HFFc6 (cell line): ENCODE results near the gene SLC44A3. TPM values are rescaled to one million over a fixed set of nuclear protein-coding genes. Genes with fewer than 3 reads are reported as not detected.

Experiments used
- DNase-seq: peaks from one replicate; pipeline ENCODE4 v3.0.0-alpha.2; 2018
- H3K27ac Mint-ChIP-seq: 2 replicates; pipeline ENCODE4 v1.8.0; 2020; ENCODE audit warnings: mild to moderate bottlenecking, mixed read lengths
- H3K27me3 Mint-ChIP-seq: 2 replicates; pipeline ENCODE4 v1.8.0; 2021; ENCODE audit warnings: mild to moderate bottlenecking, moderate library complexity, mixed read lengths; ENCODE audit not compliant: insufficient read depth
- H3K36me3 Mint-ChIP-seq: 2 replicates; pipeline ENCODE4 v1.8.0; 2021; ENCODE audit warnings: low read depth, mixed read lengths
- H3K4me1 Mint-ChIP-seq: 2 replicates; pipeline ENCODE4 v1.8.0; 2020; ENCODE audit warnings: low read depth, mixed read lengths
- H3K4me3 Mint-ChIP-seq: 2 replicates; pipeline ENCODE4 v1.8.0; 2020; ENCODE audit warnings: mild to moderate bottlenecking, moderate library complexity, mixed read lengths
- H3K9me3 Mint-ChIP-seq: 2 replicates; pipeline ENCODE4 v1.8.0; 2020; ENCODE audit warnings: mild to moderate bottlenecking, mixed read lengths
- total RNA-seq, 6 experiments: library from RNA; stranded (reverse); fragmentation: NEBNext Ultra II Directional; extraction: Animal tissue kit (Norgen Biotek cat#: 25700); gene quantifications; 2 replicates in 1 of 6; 3 replicates in 5 of 6; pipeline ENCODE4 v1.2.3, GENCODE V29; 2021
- TF ChIP-seq, protein P1 (sequence below): fragments of 200-600 bp; sonication (generic); IDR thresholded peaks from 2 replicates; pipeline ENCODE4 v1.5.0; 2021; ENCODE audit warnings: antibody characterized with exemption, mild to moderate bottlenecking

The SLC44A3 gene
- total RNA-seq, 6 experiments from 2014 or later = 0.62 to 1.8 (median 0.73) TPM

DNA sequence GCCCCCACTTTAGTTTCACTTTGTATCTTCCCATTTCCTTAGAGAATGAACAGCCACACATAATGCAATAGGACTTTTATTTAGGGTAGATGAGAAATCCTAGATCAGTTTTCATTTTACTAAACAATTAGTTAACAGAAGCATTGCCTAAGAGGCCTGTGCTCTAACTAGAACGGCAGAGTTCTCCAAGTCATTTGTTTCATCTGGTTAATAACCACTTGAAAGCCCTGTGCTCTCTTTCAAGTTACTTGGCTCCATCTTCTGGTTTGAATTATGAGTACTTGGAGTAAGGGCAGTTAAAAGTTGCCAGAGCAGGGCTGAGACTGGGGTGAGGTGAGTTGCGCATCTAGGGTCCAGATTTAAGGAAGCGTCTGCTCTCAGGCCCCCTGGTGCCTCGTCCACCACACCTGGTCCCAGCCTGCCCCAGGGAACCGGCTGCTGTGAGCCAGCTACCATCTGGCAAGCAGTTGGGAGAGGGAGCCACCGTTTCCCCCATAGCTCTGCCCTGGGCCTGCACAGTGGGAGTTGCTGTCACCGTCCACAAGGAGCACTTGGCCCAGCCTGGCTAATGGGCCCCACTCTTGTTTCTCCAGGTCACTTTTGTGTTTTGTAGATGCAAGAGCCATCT is 18.1 kb upstream of the SLC44A3 start:
- no peaks in the 10 kb centered on the region for H3K9me3 Mint-ChIP-seq
- DNase-seq = peak; percentile 86
- H3K36me3 Mint-ChIP-seq = no peaks in the 10 kb centered on the region
- H3K4me3 Mint-ChIP-seq = peak overlapping the region; percentile 86
- H3K4me1 Mint-ChIP-seq = peaks cover 75% of the 10 kb centered on the region
- no peaks in the 10 kb centered on the region for H3K27me3 Mint-ChIP-seq
- TF ChIP-seq, protein P1, sequence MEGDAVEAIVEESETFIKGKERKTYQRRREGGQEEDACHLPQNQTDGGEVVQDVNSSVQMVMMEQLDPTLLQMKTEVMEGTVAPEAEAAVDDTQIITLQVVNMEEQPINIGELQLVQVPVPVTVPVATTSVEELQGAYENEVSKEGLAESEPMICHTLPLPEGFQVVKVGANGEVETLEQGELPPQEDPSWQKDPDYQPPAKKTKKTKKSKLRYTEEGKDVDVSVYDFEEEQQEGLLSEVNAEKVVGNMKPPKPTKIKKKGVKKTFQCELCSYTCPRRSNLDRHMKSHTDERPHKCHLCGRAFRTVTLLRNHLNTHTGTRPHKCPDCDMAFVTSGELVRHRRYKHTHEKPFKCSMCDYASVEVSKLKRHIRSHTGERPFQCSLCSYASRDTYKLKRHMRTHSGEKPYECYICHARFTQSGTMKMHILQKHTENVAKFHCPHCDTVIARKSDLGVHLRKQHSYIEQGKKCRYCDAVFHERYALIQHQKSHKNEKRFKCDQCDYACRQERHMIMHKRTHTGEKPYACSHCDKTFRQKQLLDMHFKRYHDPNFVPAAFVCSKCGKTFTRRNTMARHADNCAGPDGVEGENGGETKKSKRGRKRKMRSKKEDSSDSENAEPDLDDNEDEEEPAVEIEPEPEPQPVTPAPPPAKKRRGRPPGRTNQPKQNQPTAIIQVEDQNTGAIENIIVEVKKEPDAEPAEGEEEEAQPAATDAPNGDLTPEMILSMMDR = peak; percentile 78
- H3K27ac Mint-ChIP-seq = peak overlapping the region; percentile 84

DNA sequence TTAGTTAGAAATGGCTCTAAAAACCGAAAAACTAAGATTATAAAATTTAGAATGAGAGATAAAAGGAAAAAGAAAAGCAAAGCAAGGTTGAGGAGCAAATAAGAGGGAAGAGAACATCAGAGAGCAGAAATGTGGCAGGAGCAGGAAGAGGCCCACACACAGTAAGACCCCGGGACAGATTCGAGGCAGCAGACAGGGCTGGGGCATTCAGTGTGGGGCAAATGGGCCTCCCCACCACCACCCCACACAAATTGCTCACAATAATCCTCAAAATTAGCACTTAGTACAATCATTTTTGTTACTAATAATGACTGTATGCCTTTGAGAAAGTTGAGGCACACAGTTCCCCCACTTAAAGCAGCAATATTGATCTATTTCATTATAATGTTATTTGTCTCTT is 17.1 kb upstream of the SLC44A3 start:
- Mint-ChIP-seq H3K27ac (peak overlapping the region; percentile 42; the same call in 1 of the 2 replicates), H3K4me3 (no peak overlapping the region), H3K27me3 (no peaks in the 10 kb centered on the region), H3K36me3 (no peaks in the 10 kb centered on the region), H3K4me1 (peaks cover 67% of the 10 kb centered on the region), H3K9me3 (no peaks in the 10 kb centered on the region)
- DNase-seq = no peak
- TF ChIP-seq, protein P1 = no peak

DNA sequence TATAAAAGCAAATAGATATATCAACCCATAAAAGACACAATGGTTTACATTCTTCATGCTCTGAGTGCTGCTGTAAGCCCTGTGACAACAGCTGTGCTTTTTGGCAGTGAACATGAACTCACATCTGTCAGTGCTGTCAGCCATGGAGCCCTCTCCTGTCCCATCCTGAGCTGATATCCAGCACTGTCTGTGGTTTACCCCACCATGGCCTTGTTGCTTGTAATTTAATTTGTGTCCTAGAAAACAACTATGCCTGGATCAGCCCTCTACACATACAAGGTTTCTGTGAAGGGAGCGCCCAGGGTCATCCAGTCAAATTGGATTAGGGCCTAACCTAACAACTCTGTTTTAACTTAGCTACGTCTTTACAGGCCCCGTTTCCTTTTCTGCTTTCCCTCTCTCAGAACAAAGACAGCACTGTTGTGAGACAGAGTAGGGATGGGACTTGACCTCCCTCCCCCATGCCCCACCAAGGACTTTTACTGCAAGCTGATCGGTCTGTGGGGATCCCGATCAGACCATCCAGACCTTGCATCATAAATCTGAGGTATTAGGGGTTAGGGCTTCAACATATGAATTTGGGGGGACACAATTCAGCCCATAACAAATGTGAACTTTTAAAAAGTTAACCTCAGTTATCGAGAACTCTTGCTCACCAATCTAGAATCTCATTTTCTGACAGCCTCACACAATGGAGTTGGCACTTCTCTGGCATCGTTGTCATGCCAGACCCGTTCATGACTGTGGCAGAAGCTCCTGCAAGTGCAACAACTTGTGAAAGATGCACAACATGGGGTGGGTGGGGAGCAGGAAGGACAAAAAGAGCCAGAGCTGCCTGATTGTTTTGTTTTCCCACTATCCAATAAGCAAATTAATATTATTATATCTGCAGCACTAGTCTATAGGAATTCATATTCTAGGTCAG is 16.4 kb upstream of the SLC44A3 start:
- H3K9me3 Mint-ChIP-seq = no peaks in the 10 kb centered on the region
- TF ChIP-seq, protein P1 = no peak
- peaks cover 60% of the 10 kb centered on the region for H3K4me1 Mint-ChIP-seq
- DNase-seq = no peak
- H3K4me3 Mint-ChIP-seq = no peak overlapping the region
- H3K36me3 Mint-ChIP-seq = no peaks in the 10 kb centered on the region
- H3K27me3 Mint-ChIP-seq = no peaks in the 10 kb centered on the region
- H3K27ac Mint-ChIP-seq = 0 out of 2 replicates have a peak overlapping the region, but pooled peaks have one; percentile 12

DNA sequence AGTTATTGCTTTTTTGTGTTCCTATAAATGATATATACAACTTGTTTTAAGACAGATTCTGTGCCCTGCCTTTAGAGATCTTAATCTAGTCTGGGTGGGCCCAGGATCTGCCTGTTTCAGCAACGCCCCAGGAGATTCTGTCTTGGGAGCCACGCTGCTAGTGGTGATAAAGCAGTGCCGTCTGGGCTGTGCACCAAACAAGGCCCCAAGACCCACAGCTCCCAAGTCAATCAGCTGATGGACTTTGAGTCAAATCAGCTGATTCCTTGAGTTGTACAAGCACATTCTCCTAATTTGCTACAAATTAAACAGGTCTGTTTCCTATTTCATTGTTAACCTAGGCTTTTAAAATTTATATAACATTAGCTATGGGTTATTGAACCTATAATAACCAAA is 15.7 kb upstream of the SLC44A3 start:
- TF ChIP-seq, protein P1 = no peak
- Mint-ChIP-seq H3K36me3 (no peaks in the 10 kb centered on the region), H3K4me1 (peaks cover 53% of the 10 kb centered on the region), H3K27me3 (no peaks in the 10 kb centered on the region), H3K4me3 (no peak overlapping the region), H3K9me3 (no peaks in the 10 kb centered on the region), H3K27ac (no peak overlapping the region)
- no peak for DNase-seq

DNA sequence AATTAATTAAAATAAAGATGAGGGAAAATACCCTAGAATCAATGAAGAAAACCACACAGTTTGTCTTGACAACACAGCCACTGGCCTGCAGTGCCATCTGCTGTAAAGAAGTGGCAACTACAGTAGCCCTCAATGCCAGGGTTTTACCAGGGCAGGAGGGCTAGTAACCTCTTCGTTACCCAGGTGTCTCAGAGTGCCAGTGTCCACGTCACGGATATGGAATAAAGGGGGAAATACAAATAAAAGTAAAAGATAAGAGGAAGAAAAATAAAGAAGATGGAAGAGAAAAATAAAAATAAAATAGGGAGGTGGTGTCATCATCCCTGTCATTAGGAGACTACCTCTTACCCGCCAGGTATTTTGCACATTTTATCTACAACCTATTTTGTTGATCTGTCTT is 14.2 kb upstream of the SLC44A3 start:
- TF ChIP-seq, protein P1 = peak; percentile 99
- Mint-ChIP-seq H3K27ac (0 out of 2 replicates have a peak overlapping the region, but pooled peaks have one; percentile 19), H3K36me3 (no peaks in the 10 kb centered on the region), H3K4me1 (peaks cover 47% of the 10 kb centered on the region), H3K9me3 (no peaks in the 10 kb centered on the region), H3K27me3 (0 out of 2 replicates have a peak, but pooled peaks cover 3% of the 10 kb centered on the region), H3K4me3 (peak overlapping the region; percentile 85)
- peak; percentile 46 for DNase-seq
